C4-2B (cell line): ENCODE data around the gene TRMT112.

ENCODE experiments used
- H3K27ac ChIP-seq: fragments of 450-650 bp; 2 replicates; pipeline ENCODE4 v1.5.1; 2017
- ZFX ChIP-seq: fragments of 450-650 bp; IDR thresholded peaks from 2 replicates; pipeline ENCODE4 v1.6.1; 2017
- TF ChIP-seq, protein P1 (sequence below): fragments of 450-650 bp; conservative IDR thresholded peaks from 2 replicates; pipeline ENCODE4 v1.5.1; 2017; ENCODE audit warnings: mild to moderate bottlenecking

The TRMT112 gene

DNA sequence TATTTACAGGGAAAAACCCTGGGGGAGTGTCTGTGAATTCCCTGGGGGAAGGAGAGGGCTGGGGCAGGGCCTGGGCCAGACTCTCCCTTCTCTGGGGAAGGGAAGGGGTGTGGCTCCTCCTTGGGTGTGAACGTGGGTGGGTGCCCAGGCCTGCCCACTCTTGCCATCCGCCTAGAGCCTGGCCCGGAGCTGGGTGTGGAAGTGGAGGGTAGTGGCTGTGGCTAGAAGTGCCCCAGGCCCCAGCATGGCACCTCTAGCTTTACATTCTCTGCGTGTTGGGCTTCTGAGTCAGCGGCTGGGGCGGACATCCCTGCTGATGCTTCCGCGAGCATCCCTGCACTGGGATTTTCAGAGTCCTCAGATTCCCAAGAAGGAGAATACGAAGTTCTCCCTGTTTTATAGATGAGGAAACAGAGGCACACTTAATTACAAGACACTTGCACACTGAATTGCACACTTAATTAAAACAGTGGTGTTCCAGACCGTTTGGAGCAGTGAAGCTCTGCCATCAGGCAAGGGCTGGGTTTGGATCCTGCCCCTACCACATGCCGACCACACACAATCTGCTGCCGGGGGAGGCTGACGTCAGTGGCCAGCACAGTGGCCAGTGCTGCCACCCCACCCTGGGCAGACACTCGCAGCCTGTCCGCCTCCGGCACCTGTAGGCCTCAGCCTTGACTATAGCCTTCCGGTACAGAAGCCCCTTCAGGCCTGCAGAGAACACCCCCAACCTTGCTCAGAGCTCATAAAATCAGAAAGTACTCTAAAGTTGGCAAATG lies 40.5 kb downstream of the TRMT112 start:
- TF ChIP-seq, protein P1, sequence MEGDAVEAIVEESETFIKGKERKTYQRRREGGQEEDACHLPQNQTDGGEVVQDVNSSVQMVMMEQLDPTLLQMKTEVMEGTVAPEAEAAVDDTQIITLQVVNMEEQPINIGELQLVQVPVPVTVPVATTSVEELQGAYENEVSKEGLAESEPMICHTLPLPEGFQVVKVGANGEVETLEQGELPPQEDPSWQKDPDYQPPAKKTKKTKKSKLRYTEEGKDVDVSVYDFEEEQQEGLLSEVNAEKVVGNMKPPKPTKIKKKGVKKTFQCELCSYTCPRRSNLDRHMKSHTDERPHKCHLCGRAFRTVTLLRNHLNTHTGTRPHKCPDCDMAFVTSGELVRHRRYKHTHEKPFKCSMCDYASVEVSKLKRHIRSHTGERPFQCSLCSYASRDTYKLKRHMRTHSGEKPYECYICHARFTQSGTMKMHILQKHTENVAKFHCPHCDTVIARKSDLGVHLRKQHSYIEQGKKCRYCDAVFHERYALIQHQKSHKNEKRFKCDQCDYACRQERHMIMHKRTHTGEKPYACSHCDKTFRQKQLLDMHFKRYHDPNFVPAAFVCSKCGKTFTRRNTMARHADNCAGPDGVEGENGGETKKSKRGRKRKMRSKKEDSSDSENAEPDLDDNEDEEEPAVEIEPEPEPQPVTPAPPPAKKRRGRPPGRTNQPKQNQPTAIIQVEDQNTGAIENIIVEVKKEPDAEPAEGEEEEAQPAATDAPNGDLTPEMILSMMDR: no peak
- no peak for TF ChIP-seq ZFX
- no peak overlapping the region for H3K27ac ChIP-seq

DNA sequence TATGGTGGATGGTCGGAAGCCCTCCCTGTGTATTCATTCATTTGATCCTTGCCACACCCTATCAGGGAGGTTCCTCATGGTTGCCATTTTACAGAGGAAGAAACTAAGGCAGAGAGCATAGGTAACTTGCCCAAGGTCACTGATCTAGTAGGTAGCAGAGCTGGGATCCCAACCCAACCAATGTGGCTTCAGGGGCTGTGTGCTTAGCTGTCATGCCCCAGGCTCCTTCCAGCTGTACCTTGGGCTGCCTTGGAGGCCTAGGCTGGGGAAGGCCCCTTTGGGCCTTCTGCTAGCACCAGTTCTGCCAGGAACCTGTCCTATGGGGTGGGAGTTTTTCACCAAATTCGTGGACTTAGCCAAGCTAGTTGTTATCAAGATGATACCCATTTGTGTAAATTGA lies 41.5 kb downstream of the TRMT112 start:
- TF ChIP-seq, protein P1: no peak
- no peak for TF ChIP-seq ZFX
- no peak overlapping the region for H3K27ac ChIP-seq

DNA sequence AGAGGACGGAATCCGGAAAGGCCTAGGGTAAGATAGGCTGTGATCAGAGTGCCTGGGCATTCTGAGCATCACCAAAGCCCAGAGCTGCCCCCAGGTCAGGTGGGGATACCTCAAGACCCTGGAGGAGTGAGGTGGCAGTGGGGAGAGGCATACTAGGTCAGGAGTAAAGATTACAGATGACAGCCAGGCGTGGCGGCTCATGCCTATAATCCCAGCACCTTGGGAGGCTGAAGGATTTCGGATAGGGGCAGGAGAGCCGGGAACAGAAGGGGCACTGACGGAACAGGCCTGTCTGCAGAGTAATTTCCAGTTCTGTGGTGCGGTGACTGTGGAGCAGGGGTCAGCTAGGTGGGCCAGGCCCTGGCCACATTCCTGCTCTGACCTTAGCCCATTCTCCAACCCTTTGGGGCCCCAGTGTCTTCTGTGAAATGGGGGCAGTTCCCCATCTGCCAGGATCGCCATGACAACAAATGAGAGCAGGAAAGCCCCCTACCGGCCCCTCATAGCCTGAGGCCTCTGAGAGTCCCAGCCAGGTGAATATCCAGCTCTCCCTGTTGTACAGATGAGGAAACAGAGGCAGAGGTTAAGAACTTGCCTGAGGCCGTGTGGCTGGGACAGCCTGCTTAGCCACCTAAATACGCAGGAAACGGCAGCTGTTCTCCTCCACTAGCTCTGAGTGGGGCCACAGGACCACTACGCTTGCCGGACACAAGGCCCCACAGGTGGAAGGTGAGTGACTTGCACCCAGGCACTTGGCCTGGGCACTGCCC lies 42.1 kb downstream of the TRMT112 start:
- TF ChIP-seq ZFX: no peak
- H3K27ac ChIP-seq: no peak overlapping the region

DNA sequence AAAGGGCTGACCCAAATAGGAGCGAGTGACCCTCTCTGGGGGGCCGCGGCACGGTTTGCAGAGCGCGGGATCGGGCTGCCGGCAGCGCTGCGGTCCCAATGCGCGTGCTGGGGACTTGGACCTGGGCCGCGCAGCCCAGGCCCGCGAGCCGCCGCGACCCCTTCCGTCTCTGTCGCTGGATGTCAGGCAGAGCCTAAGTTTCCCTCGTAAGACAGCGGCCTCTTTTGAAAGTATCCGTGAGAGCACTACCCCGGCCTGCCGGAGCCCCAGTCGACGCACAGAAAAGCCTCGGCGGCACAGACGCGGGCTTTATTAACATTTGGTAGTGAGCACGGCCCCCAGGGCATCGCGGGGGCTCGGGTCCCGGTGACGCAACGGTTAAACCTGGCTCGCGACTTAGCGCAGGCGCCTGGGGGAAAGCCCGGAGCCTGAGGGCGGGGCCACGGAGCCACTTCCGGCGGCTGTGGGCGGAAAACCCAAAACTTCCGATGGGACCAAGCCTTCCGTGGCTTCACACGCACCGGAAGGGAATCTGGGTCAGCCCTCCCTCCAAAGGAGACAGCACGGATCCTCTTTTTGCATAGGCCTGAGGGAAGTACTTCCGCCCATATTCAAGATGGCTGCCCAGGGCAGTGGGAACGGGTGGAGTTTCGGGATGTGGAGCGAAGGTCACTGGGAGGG lies 47.7 kb downstream of the TRMT112 start:
- peak overlapping the region; percentile 95 for H3K27ac ChIP-seq
- TF ChIP-seq, protein P1: no peak
- 0 out of 2 replicates have a peak, but pooled peaks have one; percentile 31 for TF ChIP-seq ZFX

DNA sequence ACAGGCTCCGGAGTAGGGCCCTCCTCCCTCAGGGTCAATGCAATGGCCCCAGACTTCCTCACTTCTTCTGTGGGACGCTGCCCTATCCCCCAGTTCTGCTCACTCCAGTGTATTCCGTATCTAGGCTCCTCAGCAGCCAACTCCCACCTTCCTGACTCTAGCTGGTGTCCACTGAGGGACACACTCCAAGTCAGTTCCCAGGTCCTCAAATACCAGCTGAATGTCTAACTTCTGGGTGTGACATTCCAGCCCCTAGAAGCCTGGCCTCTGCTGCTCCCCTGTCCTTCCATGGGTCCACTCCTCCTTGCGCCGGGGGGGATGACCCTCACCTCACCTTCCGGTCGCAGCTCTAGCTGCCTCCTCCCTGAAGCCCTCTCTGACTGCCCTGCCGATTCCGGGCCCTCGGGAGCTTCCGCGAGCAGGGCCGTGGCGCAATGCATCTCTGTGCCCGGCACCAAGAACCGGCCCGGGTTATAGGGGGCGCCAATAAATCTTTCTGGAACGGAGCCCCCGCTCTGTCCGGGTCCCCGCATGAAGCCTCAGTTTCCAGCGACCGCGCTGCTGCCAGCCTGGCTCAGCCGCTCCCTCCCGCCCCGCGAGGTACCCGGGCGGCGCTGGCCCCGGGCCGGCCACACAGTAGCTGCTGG lies 48.3 kb downstream of the TRMT112 start:
- TF ChIP-seq ZFX: peak; percentile 59; the same call in 1 of the 2 replicates
- TF ChIP-seq, protein P1: no peak
- peak overlapping the region; percentile 95 for H3K27ac ChIP-seq

DNA sequence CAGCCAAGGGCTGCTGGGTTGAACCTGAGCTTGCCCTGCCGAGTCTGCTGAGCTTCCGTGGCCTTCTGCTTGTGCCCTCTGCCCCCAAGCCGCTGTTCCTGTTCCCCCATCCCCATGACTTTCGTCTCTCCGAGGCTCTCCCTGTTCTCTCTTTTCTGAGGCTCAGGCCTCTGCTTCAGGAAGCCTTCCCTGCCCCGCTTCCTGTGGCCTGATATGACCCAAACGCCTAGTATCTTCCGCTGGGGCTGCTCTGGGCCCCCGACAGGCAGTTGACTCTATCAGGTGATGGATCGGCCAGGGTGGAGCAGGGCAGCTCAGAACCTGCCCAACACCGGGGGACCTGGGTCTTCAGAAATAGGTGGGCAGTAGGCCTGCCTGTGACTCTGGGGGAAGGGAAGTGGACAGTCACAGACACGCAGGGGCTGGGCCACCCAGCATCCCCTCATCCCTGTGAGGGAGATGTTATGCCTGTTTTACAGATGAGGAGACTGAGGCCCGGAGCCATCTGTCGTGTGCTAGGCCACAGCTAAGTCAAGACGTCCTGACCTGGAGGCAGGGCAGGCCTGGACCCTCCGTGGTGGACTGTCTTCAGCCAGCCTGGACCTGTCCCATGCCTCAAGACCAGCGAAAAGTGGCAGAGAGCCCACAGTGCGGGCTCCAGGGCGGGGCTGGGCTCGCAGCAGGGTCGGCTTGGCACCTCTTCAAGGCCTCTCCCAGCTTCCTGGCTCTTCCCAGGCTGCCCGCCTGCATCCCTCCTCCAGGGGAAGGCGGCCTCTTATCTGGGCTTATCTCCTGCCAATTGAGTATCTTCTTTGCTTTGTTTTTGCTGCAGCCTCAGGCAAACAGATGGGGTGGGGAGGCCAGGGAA lies 49.1 kb downstream of the TRMT112 start:
- TF ChIP-seq ZFX: no peak
- TF ChIP-seq, protein P1: no peak
- peak overlapping the region; percentile 95 for H3K27ac ChIP-seq
